ENCODE data around the gene AFAP1L1. TPM values are rescaled to one million over a fixed set of nuclear protein-coding genes. Genes with fewer than 3 reads are reported as not detected.

Gene AFAP1L1
- total and polyA plus RNA-seq, 2 experiments from 2014 or later = 1.2 to 2.3 TPM

DNA sequence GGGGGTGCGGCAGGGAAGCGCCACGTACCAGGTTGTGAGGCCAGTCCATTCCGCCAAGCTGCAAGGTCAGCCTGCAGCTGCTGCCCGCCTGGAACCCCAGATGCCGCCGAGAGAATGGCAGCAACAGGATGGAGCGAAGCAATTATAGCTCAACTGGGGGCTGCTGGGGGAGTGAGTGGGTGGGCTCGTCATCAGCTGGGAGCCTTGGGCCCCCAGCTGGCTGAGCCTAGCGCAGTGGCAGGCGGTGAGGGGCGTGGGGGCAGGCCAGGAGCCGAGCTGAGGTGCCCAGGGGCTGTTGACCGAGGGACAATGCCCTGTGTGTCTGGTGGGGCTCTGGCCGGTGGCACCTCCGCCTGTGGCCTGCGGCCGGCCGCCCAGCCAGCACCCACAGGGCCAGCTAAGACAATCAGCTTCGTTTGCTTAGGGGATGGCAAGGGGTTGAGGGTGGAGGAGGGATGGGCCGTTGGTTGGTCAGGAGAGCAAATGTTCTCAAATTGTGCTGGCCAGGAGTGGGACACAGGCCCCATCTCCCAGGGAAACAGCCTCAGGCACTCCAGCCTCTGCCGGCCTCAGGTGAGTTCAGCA lies 107.6 kb downstream of the AFAP1L1 start, which contains the start of gene IL17B:
TSS of gene IL17B (minus strand) at position 116 of the 585 bp plus-strand sequence. CDS start at position 49, 67 bp downstream.
- no peak within 1 kb of the TSS for H2AFZ ChIP-seq
- TF ChIP-seq EZH2 (IDR thresholded peaks at IDR 0.05; ENCODE audit: borderline replicate concordance) (no peak), EZH2phosphoT487 (IDR thresholded peaks at IDR 0.05; ENCODE audit: low read depth, severe bottlenecking, unreplicated experiment) (no peak)
- TF ChIP-seq, protein P1, sequence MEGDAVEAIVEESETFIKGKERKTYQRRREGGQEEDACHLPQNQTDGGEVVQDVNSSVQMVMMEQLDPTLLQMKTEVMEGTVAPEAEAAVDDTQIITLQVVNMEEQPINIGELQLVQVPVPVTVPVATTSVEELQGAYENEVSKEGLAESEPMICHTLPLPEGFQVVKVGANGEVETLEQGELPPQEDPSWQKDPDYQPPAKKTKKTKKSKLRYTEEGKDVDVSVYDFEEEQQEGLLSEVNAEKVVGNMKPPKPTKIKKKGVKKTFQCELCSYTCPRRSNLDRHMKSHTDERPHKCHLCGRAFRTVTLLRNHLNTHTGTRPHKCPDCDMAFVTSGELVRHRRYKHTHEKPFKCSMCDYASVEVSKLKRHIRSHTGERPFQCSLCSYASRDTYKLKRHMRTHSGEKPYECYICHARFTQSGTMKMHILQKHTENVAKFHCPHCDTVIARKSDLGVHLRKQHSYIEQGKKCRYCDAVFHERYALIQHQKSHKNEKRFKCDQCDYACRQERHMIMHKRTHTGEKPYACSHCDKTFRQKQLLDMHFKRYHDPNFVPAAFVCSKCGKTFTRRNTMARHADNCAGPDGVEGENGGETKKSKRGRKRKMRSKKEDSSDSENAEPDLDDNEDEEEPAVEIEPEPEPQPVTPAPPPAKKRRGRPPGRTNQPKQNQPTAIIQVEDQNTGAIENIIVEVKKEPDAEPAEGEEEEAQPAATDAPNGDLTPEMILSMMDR (IDR thresholded peaks at IDR 0.05; ENCODE audit: poor library complexity) = no peak
- no peaks in the 10 kb centered on the region for H4K20me1 ChIP-seq (ENCODE audit: insufficient read depth, poor library complexity, severe bottlenecking)
- no peak within 1 kb of the TSS for H3K27ac ChIP-seq
- H3K79me2 ChIP-seq = no peaks in the 10 kb centered on the region
- WGBS (ENCODE audit: low lambda C conversion rate, missing lambda C conversion rate) = 91% methylated on average over 22 of the region's 22 CpGs
- H3K9me2 ChIP-seq (replicated peaks; ENCODE audit: insufficient read depth) = no peaks in the 10 kb centered on the region
- no peak within 1 kb of the TSS for H3K4me3 ChIP-seq
- H3K4me1 ChIP-seq (ENCODE audit: insufficient read depth) = no peaks in the 10 kb centered on the region
- no peak for DNase-seq (ENCODE audit: low spot score)
- no peaks in the 10 kb centered on the region for H3K27me3 ChIP-seq
- no peaks in the 10 kb centered on the region for H3K36me3 ChIP-seq (replicated peaks; ENCODE audit: insufficient read depth, low read depth)
- no peak within 1 kb of the TSS for H3K4me2 ChIP-seq
- no peaks in the 10 kb centered on the region for H3K9me3 ChIP-seq (ENCODE audit: low read depth)

DNA sequence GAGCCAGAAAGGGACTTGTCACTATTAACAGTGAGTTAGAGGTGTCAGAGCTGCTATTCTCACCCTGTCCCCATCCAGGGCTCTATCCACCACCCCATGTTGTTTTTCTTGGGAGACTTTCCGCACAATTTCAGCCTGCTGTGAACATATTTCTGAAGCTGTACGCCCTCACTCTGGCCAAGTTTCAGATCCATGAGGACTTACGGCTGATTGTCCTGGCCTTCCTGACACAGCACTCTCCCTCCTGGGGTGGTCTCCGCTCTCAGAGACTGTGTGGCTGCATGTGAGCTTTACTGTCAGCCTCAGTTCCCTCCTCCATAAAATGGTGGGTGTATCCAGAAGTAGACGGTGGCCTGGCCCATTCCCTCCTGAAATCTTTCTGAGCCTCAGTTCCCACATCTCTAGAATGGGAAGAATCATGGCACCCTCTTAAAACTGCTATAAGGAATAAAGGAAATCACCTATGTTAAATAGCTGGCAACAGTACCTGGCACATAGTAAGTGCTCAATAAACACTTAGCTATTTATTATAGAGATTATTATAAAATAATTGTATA lies 108.2 kb downstream of the AFAP1L1 start:
- DNase-seq (ENCODE audit: low spot score) = no peak
- Histone ChIP-seq H3K27me3 (no peaks in the 10 kb centered on the region), H3K4me1 (ENCODE audit: insufficient read depth) (no peaks in the 10 kb centered on the region), H3K9me2 (replicated peaks; ENCODE audit: insufficient read depth) (no peaks in the 10 kb centered on the region), H3K36me3 (replicated peaks; ENCODE audit: insufficient read depth, low read depth) (no peaks in the 10 kb centered on the region), H3K4me2 (no peak overlapping the region), H3K27ac (no peak overlapping the region), H4K20me1 (ENCODE audit: insufficient read depth, poor library complexity, severe bottlenecking) (no peaks in the 10 kb centered on the region), H3K79me2 (no peaks in the 10 kb centered on the region), H2AFZ (no peak overlapping the region), H3K4me3 (no peak overlapping the region), H3K9me3 (ENCODE audit: low read depth) (no peaks in the 10 kb centered on the region)
- WGBS (ENCODE audit: low lambda C conversion rate, missing lambda C conversion rate) = 92% methylated on average over 5 of the region's 5 CpGs
- TF ChIP-seq, protein P1 (IDR thresholded peaks at IDR 0.05; ENCODE audit: poor library complexity) = no peak
- TF ChIP-seq EZH2 (IDR thresholded peaks at IDR 0.05; ENCODE audit: borderline replicate concordance) = no peak
- TF ChIP-seq EZH2phosphoT487 (IDR thresholded peaks at IDR 0.05; ENCODE audit: low read depth, severe bottlenecking, unreplicated experiment) = no peak

DNA sequence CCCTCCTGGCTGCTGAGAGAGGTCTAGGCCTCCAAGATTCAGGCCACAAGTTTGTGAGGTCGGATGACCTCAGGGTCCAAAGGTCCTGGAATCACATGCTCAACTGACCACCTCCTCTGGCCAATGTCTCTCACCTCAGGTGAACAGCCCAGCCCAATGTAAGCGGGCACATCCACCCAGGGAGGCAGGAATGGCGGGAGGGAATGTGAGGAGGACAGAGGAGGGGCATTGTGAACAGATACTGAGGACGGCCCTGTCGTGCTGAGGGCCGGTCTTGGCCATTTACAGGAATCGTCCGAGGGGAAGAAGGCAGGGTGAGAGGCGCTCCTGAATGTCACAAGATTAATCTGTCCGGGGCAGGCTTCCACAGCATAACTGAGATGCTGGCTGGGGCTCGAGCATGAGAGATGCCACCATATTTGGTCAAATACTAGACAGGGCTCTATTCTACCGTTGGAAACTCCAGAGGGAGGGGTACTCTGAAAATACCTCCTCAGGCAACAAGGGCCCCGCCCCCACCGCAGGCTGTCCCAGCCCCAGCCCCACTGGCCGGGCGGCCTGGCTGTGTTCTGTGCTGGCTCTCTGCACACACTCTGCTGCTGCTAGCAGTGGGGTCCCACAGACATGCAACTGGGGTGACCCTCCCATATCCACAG lies 108.9 kb downstream of the AFAP1L1 start:
- Histone ChIP-seq H3K9me3 (ENCODE audit: low read depth) (no peaks in the 10 kb centered on the region), H3K27me3 (no peaks in the 10 kb centered on the region), H3K79me2 (no peaks in the 10 kb centered on the region), H3K4me3 (no peak overlapping the region), H3K27ac (no peak overlapping the region), H3K9me2 (replicated peaks; ENCODE audit: insufficient read depth) (no peaks in the 10 kb centered on the region), H3K4me1 (ENCODE audit: insufficient read depth) (peaks cover 4% of the 10 kb centered on the region), H4K20me1 (ENCODE audit: insufficient read depth, poor library complexity, severe bottlenecking) (no peaks in the 10 kb centered on the region), H2AFZ (no peak overlapping the region), H3K4me2 (no peak overlapping the region), H3K36me3 (replicated peaks; ENCODE audit: insufficient read depth, low read depth) (no peaks in the 10 kb centered on the region)
- TF ChIP-seq, protein P1 (IDR thresholded peaks at IDR 0.05; ENCODE audit: poor library complexity) = no peak
- TF ChIP-seq EZH2phosphoT487 (IDR thresholded peaks at IDR 0.05; ENCODE audit: low read depth, severe bottlenecking, unreplicated experiment) (no peak), EZH2 (IDR thresholded peaks at IDR 0.05; ENCODE audit: borderline replicate concordance) (no peak)
- DNase-seq (ENCODE audit: low spot score) = no peak
- 78% methylated on average over 16 of the region's 16 CpGs for WGBS (ENCODE audit: low lambda C conversion rate, missing lambda C conversion rate)
